Thyroid gland (tissue), 4 donors: ENCODE results near the gene MAGOHB.

ENCODE experiments used
- CTCF ChIP-seq, 6 experiments: fragments of 200-600 bp in 3 of 6; fragments of 450-650 bp in 3 of 6; sonication (generic) in 3 of 6; IDR thresholded peaks; one replicate each; pipeline ENCODE4 v1.5.1; 2016 to 2019; ENCODE audit warnings: antibody characterized with exemption in 6 of 6, mild to moderate bottlenecking in 2 of 6, inconsistent platforms in 1 of 6, moderate library complexity in 1 of 6
- POLR2A ChIP-seq, 2 donors: fragments of 450-650 bp; IDR thresholded peaks; one replicate each; pipeline ENCODE4 v1.6.1; 2017; ENCODE audit warnings: antibody characterized with exemption in 2 of 2, mild to moderate bottlenecking in 2 of 2, moderate library complexity in 1 of 2

DNA sequence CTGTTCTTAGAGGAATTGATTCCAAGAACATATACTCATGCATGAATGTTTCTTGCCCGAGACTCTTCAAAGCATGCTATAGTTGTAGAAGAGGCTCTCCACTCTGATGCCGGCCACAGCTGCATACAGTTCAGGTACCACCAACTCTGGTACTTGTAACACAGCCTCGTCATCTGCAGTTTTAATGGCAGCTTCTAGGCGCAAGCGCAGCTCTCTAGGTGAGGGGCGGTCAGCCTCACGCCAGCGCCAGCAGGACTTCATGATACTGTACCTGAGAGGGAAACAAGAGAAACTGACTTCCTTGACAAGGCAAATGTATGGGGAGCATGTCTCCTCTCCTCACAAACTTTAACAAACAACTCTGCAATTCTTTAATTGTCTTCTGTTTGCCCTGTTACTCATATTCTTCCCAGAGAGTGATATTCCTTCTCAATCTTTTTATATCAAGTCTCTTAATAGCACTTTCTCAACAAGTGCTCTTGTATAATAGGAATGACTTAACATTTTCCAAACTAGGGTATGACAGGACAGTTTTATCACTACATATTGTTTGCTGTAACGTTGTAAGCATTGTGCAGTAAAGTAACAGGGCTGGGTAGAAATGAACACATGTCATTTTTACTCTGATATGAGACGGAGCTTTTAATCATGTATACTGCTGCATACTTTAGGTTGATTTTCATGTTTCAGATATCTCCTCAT, 6.8 kb upstream of the MAGOHB start:
- TF ChIP-seq CTCF (IDR thresholded peaks at IDR 0.05) (no peak), POLR2A (IDR thresholded peaks at IDR 0.05) (no peak)
